ENCODE data around the gene HS3ST5. TPM values are rescaled to one million over a fixed set of nuclear protein-coding genes. Genes with fewer than 3 reads are reported as not detected.

The HS3ST5 gene
- total RNA-seq, 4 donors from 2014 or later: not detected

DNA sequence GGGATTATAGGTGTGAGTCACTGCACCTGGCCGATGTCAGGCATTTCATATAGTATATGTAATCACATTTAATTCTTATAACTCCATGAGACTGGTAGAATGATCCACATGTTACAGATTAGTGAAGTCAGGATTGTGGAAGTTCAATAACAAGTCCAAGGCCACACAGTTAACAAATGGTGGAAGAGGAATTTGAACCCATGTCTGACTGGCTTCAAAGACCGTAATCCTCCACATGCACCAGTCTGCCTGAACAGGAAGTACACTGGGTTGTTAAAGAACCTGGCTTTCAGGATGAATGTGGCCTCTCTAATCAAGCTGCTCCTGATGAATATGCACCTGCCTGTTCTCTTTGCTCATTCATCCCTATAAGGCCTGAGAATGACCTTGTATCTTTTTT, 249.9 kb downstream of the HS3ST5 start:
- no peak overlapping the region for H3K4me3 ChIP-seq (ENCODE audit: low read depth, poor library complexity, severe bottlenecking)
- no peak for DNase-seq (ENCODE audit: low spot score in 2 of 2)
- intact Hi-C loops (cut with DNase I; ENCODE audit: low total_unique reads): no loop called here
- WGBS, 2 donors: 80 to 92% methylated on average over 2 of the region's 2 CpGs
- TF ChIP-seq POLR2A (IDR thresholded peaks at IDR 0.05): no peak
- TF ChIP-seq, protein P1, sequence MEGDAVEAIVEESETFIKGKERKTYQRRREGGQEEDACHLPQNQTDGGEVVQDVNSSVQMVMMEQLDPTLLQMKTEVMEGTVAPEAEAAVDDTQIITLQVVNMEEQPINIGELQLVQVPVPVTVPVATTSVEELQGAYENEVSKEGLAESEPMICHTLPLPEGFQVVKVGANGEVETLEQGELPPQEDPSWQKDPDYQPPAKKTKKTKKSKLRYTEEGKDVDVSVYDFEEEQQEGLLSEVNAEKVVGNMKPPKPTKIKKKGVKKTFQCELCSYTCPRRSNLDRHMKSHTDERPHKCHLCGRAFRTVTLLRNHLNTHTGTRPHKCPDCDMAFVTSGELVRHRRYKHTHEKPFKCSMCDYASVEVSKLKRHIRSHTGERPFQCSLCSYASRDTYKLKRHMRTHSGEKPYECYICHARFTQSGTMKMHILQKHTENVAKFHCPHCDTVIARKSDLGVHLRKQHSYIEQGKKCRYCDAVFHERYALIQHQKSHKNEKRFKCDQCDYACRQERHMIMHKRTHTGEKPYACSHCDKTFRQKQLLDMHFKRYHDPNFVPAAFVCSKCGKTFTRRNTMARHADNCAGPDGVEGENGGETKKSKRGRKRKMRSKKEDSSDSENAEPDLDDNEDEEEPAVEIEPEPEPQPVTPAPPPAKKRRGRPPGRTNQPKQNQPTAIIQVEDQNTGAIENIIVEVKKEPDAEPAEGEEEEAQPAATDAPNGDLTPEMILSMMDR (IDR thresholded peaks at IDR 0.05): no peak

GRCh38 chr6:114090626-114091025, 252.2 kb downstream of the HS3ST5 start:
- WGBS, 2 donors: 50 to 54% methylated on average over 4 of the region's 4 CpGs
- TF ChIP-seq, protein P1 (IDR thresholded peaks at IDR 0.05): no peak
- TF ChIP-seq POLR2A (IDR thresholded peaks at IDR 0.05): no peak
- H3K4me3 ChIP-seq (ENCODE audit: low read depth, poor library complexity, severe bottlenecking): no peak overlapping the region
- no peak for DNase-seq (ENCODE audit: low spot score in 2 of 2)
- intact Hi-C loops (cut with DNase I; ENCODE audit: low total_unique reads): no loop called here

DNA sequence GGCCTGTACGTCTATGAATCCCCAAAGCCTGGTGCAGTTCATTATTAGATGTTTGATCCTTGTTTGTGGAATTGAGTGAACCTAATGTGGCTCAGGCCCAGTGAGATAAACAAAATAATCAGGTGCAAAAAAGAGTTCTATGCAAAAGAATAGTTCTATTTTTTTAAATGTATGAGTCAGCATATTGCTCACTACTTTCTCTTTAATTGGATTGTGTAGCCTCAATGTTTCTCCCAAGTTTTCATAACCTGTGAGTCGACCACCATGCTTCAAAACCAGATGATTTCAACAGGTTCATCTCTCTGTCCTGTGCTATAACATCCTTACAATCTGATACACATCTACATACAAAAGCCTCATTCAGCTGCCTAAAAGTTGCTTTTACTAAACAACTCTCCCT, 255.3 kb downstream of the HS3ST5 start:
- TF ChIP-seq, protein P1 (IDR thresholded peaks at IDR 0.05): no peak
- TF ChIP-seq POLR2A (IDR thresholded peaks at IDR 0.05): no peak
- no peak for DNase-seq (ENCODE audit: low spot score in 2 of 2)
- no peak overlapping the region for H3K4me3 ChIP-seq (ENCODE audit: low read depth, poor library complexity, severe bottlenecking)
- intact Hi-C loops (cut with DNase I; ENCODE audit: low total_unique reads): no loop called here
- WGBS, 2 donors: 83 to 85% methylated on average over 2 of the region's 2 CpGs

DNA sequence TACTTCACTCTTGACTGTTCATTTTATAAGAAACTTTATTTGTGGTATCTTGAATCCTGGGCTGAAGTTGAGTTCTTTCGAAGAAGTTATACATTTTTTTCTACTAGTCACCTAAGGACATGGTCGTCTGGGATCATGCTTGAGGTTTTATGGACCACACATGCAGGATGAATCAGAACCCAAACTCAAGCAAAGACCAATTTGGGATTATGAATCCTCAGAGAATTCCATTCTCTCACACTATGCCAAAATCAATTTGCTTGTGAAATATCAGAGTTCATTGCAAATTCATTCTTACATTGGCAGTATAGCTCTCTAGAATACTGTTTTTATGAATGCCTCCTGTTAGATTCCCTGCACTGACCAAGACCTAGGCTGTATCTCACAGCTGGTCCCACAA, 257.6 kb downstream of the HS3ST5 start:
- no peak for DNase-seq (ENCODE audit: low spot score in 2 of 2)
- intact Hi-C loops (cut with DNase I; ENCODE audit: low total_unique reads): no loop called here
- no peak overlapping the region for H3K4me3 ChIP-seq (ENCODE audit: low read depth, poor library complexity, severe bottlenecking)
- WGBS, 2 donors: 60 to 70% methylated on average over 2 of the region's 2 CpGs
- TF ChIP-seq, protein P1 (IDR thresholded peaks at IDR 0.05): no peak
- TF ChIP-seq POLR2A (IDR thresholded peaks at IDR 0.05): no peak

- intact Hi-C loops (cut with DNase I; ENCODE audit: low total_unique reads): no loop called here
- no peak for DNase-seq (ENCODE audit: low spot score in 2 of 2)
- no peak overlapping the region for H3K4me3 ChIP-seq (ENCODE audit: low read depth, poor library complexity, severe bottlenecking)
- WGBS, 2 donors: 83 to 88% methylated on average over 16 of the region's 16 CpGs
- TF ChIP-seq, protein P1 (IDR thresholded peaks at IDR 0.05): no peak
- no peak for TF ChIP-seq POLR2A (IDR thresholded peaks at IDR 0.05)
Observed at GRCh38 chr6:114084327-114084890, 258.4 kb downstream of the HS3ST5 start.

GRCh38 chr6:114083251-114083650, 259.6 kb downstream of the HS3ST5 start:
- no peak for TF ChIP-seq POLR2A (IDR thresholded peaks at IDR 0.05)
- TF ChIP-seq, protein P1 (IDR thresholded peaks at IDR 0.05): no peak
- intact Hi-C loops (cut with DNase I; ENCODE audit: low total_unique reads): no loop called here
- H3K4me3 ChIP-seq (ENCODE audit: low read depth, poor library complexity, severe bottlenecking): no peak overlapping the region
- DNase-seq (ENCODE audit: low spot score in 2 of 2): no peak
- WGBS, 2 donors: 46 to 63% methylated on average over 3 of the region's 3 CpGs
